Type B pancreatic cell (in vitro differentiated cells): Measurements from ENCODE around the gene ZBED5. TPM values are rescaled to one million over a fixed set of nuclear protein-coding genes. Genes with fewer than 3 reads are reported as not detected.

ENCODE experiments used
- DNase-seq: peaks from one replicate; pipeline ENCODE4 v3.0.0; 2021; ENCODE audit warnings: mixed read lengths; ENCODE audit not compliant: unreplicated experiment; ENCODE audit errors: extremely low spot score
- H3K27ac Mint-ChIP-seq: 2 replicates; pipeline ENCODE4 v1.8.0; 2021; ENCODE audit warnings: mild to moderate bottlenecking, mixed read lengths
- H3K27me3 Mint-ChIP-seq: 2 replicates; pipeline ENCODE4 v1.8.0; 2021; ENCODE audit warnings: mixed read lengths
- H3K36me3 Mint-ChIP-seq: 2 replicates; pipeline ENCODE4 v1.8.0; 2021; ENCODE audit warnings: mixed read lengths
- H3K4me1 Mint-ChIP-seq: one replicate; pipeline ENCODE4 v1.8.0; 2021; ENCODE audit warnings: mixed read lengths; ENCODE audit not compliant: unreplicated experiment
- H3K4me3 Mint-ChIP-seq: 2 replicates; pipeline ENCODE4 v1.8.0; 2021; ENCODE audit warnings: mild to moderate bottlenecking, mixed read lengths
- H3K9me3 Mint-ChIP-seq: 2 replicates; pipeline ENCODE4 v1.8.0; 2021; ENCODE audit warnings: mixed read lengths
- CTCF ChIP-seq: fragments of 200-600 bp; sonication (generic); conservative IDR thresholded peaks from 2 replicates; pipeline ENCODE4 v1.5.0; 2021; ENCODE audit warnings: antibody characterized with exemption, mild to moderate bottlenecking
- total RNA-seq: library from RNA; stranded (reverse); gene quantifications from 2 replicates; pipeline ENCODE4 v1.2.1, GENCODE V29; 2021; ENCODE audit warnings: low replicate concordance

Gene ZBED5
- total RNA-seq, 1 donor from 2014 or later = 88.0 TPM

GRCh38 chr11:10806206-10806605 lies 51.6 kb downstream of the ZBED5 start:
- peaks cover 3% of the 10 kb centered on the region for H3K27me3 Mint-ChIP-seq
- no peak for TF ChIP-seq CTCF
- peak overlapping the region; percentile 95 for H3K27ac Mint-ChIP-seq
- peak overlapping the region; percentile 97 for H3K4me3 Mint-ChIP-seq
- DNase-seq = no peak
- H3K9me3 Mint-ChIP-seq = no peaks in the 10 kb centered on the region
- H3K4me1 Mint-ChIP-seq = peaks cover 34% of the 10 kb centered on the region
- H3K36me3 Mint-ChIP-seq = peaks cover 53% of the 10 kb centered on the region

- no peak for TF ChIP-seq CTCF
- DNase-seq = no peak
Measured at GRCh38 chr11:10805741-10806140, 52.1 kb downstream of the ZBED5 start.

GRCh38 chr11:10803676-10804075 lies 54.2 kb downstream of the ZBED5 start:
- Mint-ChIP-seq H3K36me3 (peaks cover 77% of the 10 kb centered on the region), H3K4me1 (peaks cover 30% of the 10 kb centered on the region), H3K27me3 (no peaks in the 10 kb centered on the region), H3K4me3 (peak overlapping the region; percentile 23), H3K27ac (peak overlapping the region; percentile 78), H3K9me3 (no peaks in the 10 kb centered on the region)
- TF ChIP-seq CTCF = no peak
- DNase-seq = no peak

More at GRCh38 chr11:10805741-10806140, 52.1 kb downstream of the ZBED5 start:
- H3K9me3 Mint-ChIP-seq = no peaks in the 10 kb centered on the region
- peak overlapping the region; percentile 97 for H3K4me3 Mint-ChIP-seq
- H3K36me3 Mint-ChIP-seq = peaks cover 58% of the 10 kb centered on the region
- peak overlapping the region; percentile 95 for H3K27ac Mint-ChIP-seq
- H3K27me3 Mint-ChIP-seq = peaks cover 3% of the 10 kb centered on the region
- peaks cover 35% of the 10 kb centered on the region for H3K4me1 Mint-ChIP-seq

Other genes with a start within 250 kb of the ZBED5 start
- 1.5 and 5.1 TPM in 2 replicates for gene IRAG1, start 164.3 kb downstream of the ZBED5 start, total RNA-seq
- gene CTR9, start 106.8 kb downstream of the ZBED5 start, total RNA-seq = 35.6 and 44.0 TPM in 2 replicates
- gene EIF4G2, start 49.1 kb downstream of the ZBED5 start, total RNA-seq = 1,043 and 1,092 TPM in 2 replicates